Endothelial cell of umbilical vein (primary cell): Measurements from ENCODE around the gene CTDSPL.

Experiments
- EZH2 ChIP-seq: IDR thresholded peaks from 2 replicates; pipeline ENCODE4 v1.6.1; 2012; ENCODE audit warnings: borderline replicate concordance, low read depth, mild to moderate bottlenecking, moderate library complexity, low read length, inconsistent platforms; ENCODE audit not compliant: severe bottlenecking
- MAX ChIP-seq: IDR thresholded peaks from 2 replicates; pipeline ENCODE4 v1.6.1; 2011; ENCODE audit not compliant: insufficient read depth, insufficient read length
- POLR2A ChIP-seq: IDR thresholded peaks from 2 replicates; pipeline ENCODE4 v1.6.1; 2012; ENCODE audit warnings: low read depth, mild to moderate bottlenecking, control low read depth, low read length
- POLR2AphosphoS5 ChIP-seq: IDR thresholded peaks from 2 replicates; pipeline ENCODE4 v1.6.1; 2012; ENCODE audit warnings: low read depth, mild to moderate bottlenecking, control low read depth, low read length, moderate library complexity; ENCODE audit not compliant: insufficient read depth
- TF ChIP-seq, protein P1 (sequence below), 2 donors: IDR thresholded peaks; 1 replicate in 1 of 2; 2 replicates in 1 of 2; pipeline ENCODE4 v1.5.1; 2011; ENCODE audit warnings: low read length in 2 of 2, mild to moderate bottlenecking in 2 of 2, moderate library complexity in 2 of 2, control low read depth in 1 of 2, inconsistent platforms in 1 of 2, low read depth in 1 of 2; ENCODE audit not compliant: insufficient read depth in 1 of 2; ENCODE audit errors: extremely low read depth in 1 of 2

DNA sequence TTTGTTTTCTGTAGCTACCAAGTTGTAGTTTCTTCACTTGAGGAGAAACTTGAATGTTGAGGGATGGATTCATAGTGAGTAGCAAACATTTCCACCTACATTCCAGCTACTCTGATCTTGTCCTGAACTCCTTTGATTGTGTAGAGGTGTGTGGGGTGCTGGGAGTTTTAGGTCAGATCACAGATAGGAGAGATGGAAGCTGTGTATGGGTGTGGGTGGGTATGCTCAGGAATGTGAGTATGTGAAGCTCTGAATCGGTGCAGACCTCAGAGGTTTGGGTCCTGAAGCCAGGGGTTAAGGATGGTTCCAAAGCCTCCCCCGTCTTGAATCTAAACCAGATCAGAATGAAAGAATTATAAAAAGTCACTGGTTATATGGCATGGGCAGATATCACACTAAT lies 76.3 kb downstream of the CTDSPL start:
- TF ChIP-seq, protein P1, sequence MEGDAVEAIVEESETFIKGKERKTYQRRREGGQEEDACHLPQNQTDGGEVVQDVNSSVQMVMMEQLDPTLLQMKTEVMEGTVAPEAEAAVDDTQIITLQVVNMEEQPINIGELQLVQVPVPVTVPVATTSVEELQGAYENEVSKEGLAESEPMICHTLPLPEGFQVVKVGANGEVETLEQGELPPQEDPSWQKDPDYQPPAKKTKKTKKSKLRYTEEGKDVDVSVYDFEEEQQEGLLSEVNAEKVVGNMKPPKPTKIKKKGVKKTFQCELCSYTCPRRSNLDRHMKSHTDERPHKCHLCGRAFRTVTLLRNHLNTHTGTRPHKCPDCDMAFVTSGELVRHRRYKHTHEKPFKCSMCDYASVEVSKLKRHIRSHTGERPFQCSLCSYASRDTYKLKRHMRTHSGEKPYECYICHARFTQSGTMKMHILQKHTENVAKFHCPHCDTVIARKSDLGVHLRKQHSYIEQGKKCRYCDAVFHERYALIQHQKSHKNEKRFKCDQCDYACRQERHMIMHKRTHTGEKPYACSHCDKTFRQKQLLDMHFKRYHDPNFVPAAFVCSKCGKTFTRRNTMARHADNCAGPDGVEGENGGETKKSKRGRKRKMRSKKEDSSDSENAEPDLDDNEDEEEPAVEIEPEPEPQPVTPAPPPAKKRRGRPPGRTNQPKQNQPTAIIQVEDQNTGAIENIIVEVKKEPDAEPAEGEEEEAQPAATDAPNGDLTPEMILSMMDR (IDR thresholded peaks at IDR 0.05; ENCODE audit: extremely low read depth in 1 of 2, insufficient read depth in 1 of 2, low read depth in 1 of 2, low read length in 2 of 2) = no peak
- TF ChIP-seq MAX (no peak), POLR2A (no peak), POLR2AphosphoS5 (no peak), EZH2 (no peak)
